H1 (cell line): ENCODE data around the gene DRAP1. TPM values are rescaled to one million over a fixed set of nuclear protein-coding genes. Genes with fewer than 3 reads are reported as not detected.

Source experiments
- CTCF ChIA-PET: fragments of 300-600 bp; sonication (Branson Sonifier 250); formaldehyde crosslinking; loops from one replicate; lab custom pipeline; 2021; ENCODE audit not compliant: partially characterized antibody; lab: Charles Lee
- POLR2A ChIA-PET: fragments of 300-600 bp; sonication (Branson Sonifier 250); formaldehyde crosslinking; loops from one replicate; lab custom pipeline; 2021; ENCODE audit warnings: inconsistent platforms; ENCODE audit not compliant: partially characterized antibody; lab: Charles Lee
- DNase-seq, 2 experiments: peaks; one replicate each; pipeline versions ENCODE4 v3.0.0 to v3.0.0-alpha.2; 2010 to 2022; ENCODE audit warnings: low spot score in 2 of 2, low read depth in 1 of 2, mixed read lengths in 1 of 2
- FAIRE-seq: peaks from 2 replicates; lab custom pipeline; 2011; peaks lifted over from hg19 to GRCh38; lab: Jason Lieb, UNC
- H2AFZ ChIP-seq: 2 replicates; pipeline ENCODE4 v1.8.1; 2012; ENCODE audit warnings: low read length, inconsistent platforms
- H2AK5ac ChIP-seq: 2 replicates; pipeline ENCODE4 v1.6.1; 2013; ENCODE audit warnings: low read depth, low read length
- H2BK120ac ChIP-seq: replicated peaks from 2 replicates; pipeline ENCODE3; 2013; ENCODE audit warnings: low read depth, low read length, inconsistent platforms
- H2BK12ac ChIP-seq: 2 replicates; pipeline ENCODE4 v1.6.1; 2013; ENCODE audit warnings: low read depth, low read length
- H2BK15ac ChIP-seq: 2 replicates; pipeline ENCODE4 v1.6.1; 2013; ENCODE audit warnings: low read length
- H2BK20ac ChIP-seq: 2 replicates; pipeline ENCODE4 v1.6.1; 2013; ENCODE audit warnings: low read length
- H2BK5ac ChIP-seq: 2 replicates; pipeline ENCODE4 v1.6.1; 2013; ENCODE audit warnings: low read depth, low read length
- H3K14ac ChIP-seq: 2 replicates; pipeline ENCODE4 v1.6.1; 2013; ENCODE audit warnings: inconsistent platforms; ENCODE audit not compliant: insufficient read length
- H3K18ac ChIP-seq: 2 replicates; pipeline ENCODE4 v1.6.1; 2013; ENCODE audit warnings: low read length; ENCODE audit errors: extremely low read depth
- H3K23ac ChIP-seq: 2 replicates; pipeline ENCODE4 v1.6.1; 2013; ENCODE audit warnings: inconsistent platforms; ENCODE audit not compliant: insufficient read length
- H3K23me2 ChIP-seq: 2 replicates; pipeline ENCODE4 v1.6.1; 2013; ENCODE audit warnings: low read depth, low read length
- H3K27ac ChIP-seq: 2 replicates; pipeline ENCODE4 v1.6.1; 2011; ENCODE audit warnings: low read depth, low read length, inconsistent platforms
- H3K27me3 ChIP-seq, 4 experiments: replicated peaks in 1 of 4; 1 replicate in 1 of 4; 2 replicates in 3 of 4; pipeline versions ENCODE4 v1.6.1 to v1.8.1; 2011 to 2013; ENCODE audit warnings: low read length in 3 of 4, mild to moderate bottlenecking in 3 of 4, inconsistent platforms in 2 of 4, mixed read lengths in 2 of 4, moderate library complexity in 1 of 4; ENCODE audit not compliant: control insufficient read depth in 3 of 4, insufficient read depth in 3 of 4; ENCODE audit errors: extremely low read depth in 1 of 4
- H3K36me3 ChIP-seq, 4 experiments: 2 replicates each; pipeline versions ENCODE4 v1.6.1 to v1.8.1; 2011 to 2013; ENCODE audit warnings: mild to moderate bottlenecking in 4 of 4, low read length in 3 of 4, moderate library complexity in 2 of 4, control low read depth in 1 of 4, inconsistent platforms in 1 of 4; ENCODE audit not compliant: insufficient read depth in 4 of 4, control insufficient read depth in 2 of 4
- H3K4ac ChIP-seq: replicated peaks from 2 replicates; pipeline ENCODE3; 2013; ENCODE audit warnings: low read length, low read depth, mixed read lengths, inconsistent platforms; ENCODE audit not compliant: insufficient read length
- H3K4me1 ChIP-seq, 4 experiments: replicated peaks in 1 of 4; 1 replicate in 1 of 4; 2 replicates in 3 of 4; pipeline versions ENCODE4 v1.6.1 to v1.8.1; 2011 to 2013; ENCODE audit warnings: low read length in 3 of 4, inconsistent platforms in 2 of 4, mixed read lengths in 1 of 4; ENCODE audit not compliant: insufficient read depth in 4 of 4, control insufficient read depth in 3 of 4
- H3K4me2 ChIP-seq, 2 experiments: 2 replicates each; pipeline versions ENCODE4 v1.6.1 to v1.8.1; 2011 to 2013; ENCODE audit warnings: low read depth in 2 of 2, low read length in 2 of 2, control low read depth in 1 of 2, inconsistent platforms in 1 of 2, mild to moderate bottlenecking in 1 of 2; ENCODE audit not compliant: insufficient read depth in 1 of 2
- H3K4me3 ChIP-seq, 4 experiments: fragments of 200-600, 300-600 bp in 1 of 4; sonication (generic), shearing (Covaris generic), sonication (Bioruptor Twin) in 1 of 4; 2 replicates each; pipeline versions ENCODE4 v1.5.1 to v1.8.1; 2011 to 2016; ENCODE audit warnings: low read length in 4 of 4, low read depth in 3 of 4, control low read depth in 2 of 4, inconsistent platforms in 2 of 4, mild to moderate bottlenecking in 2 of 4, mixed read lengths in 1 of 4, moderate library complexity in 1 of 4; ENCODE audit not compliant: insufficient read depth in 2 of 4; ENCODE audit errors: extremely low read depth in 1 of 4
- H3K56ac ChIP-seq: replicated peaks from 2 replicates; pipeline ENCODE3; 2013; ENCODE audit warnings: low read depth, mild to moderate bottlenecking, mixed read lengths, low read length, inconsistent platforms; ENCODE audit not compliant: insufficient read length
- H3K79me1 ChIP-seq: 2 replicates; pipeline ENCODE4 v1.6.1; 2013; ENCODE audit warnings: low read depth, low read length, control low read depth
- H3K79me2 ChIP-seq, 2 experiments: 2 replicates each; pipeline versions ENCODE4 v1.6.1 to v1.8.1; 2012 to 2013; ENCODE audit warnings: low read length in 2 of 2, mild to moderate bottlenecking in 2 of 2, inconsistent platforms in 1 of 2; ENCODE audit not compliant: insufficient read depth in 2 of 2, control insufficient read depth in 1 of 2
- H3K9ac ChIP-seq, 4 experiments: replicated peaks in 1 of 4; 1 replicate in 1 of 4; 2 replicates in 3 of 4; pipeline versions ENCODE4 v1.6.1 to v1.8.1; 2011 to 2013; ENCODE audit warnings: low read depth in 3 of 4, low read length in 3 of 4, control low read depth in 2 of 4, mild to moderate bottlenecking in 2 of 4, moderate library complexity in 2 of 4, inconsistent platforms in 1 of 4; ENCODE audit errors: extremely low read depth in 1 of 4
- H3K9me3 ChIP-seq, 2 experiments: 2 replicates each; pipeline versions ENCODE4 v1.6.1 to v1.8.1; 2012 to 2013; ENCODE audit warnings: mild to moderate bottlenecking in 2 of 2, moderate library complexity in 2 of 2, control low read depth in 1 of 2, inconsistent platforms in 1 of 2, low read depth in 1 of 2, low read length in 1 of 2, mixed read lengths in 1 of 2; ENCODE audit not compliant: insufficient read depth in 2 of 2
- H4K20me1 ChIP-seq, 2 experiments: replicated peaks in 1 of 2; 2 replicates each; pipeline versions ENCODE3 to v1.8.1; 2011 to 2013; ENCODE audit warnings: inconsistent platforms in 2 of 2, low read length in 2 of 2, mild to moderate bottlenecking in 1 of 2; ENCODE audit not compliant: insufficient read depth in 2 of 2, control insufficient read depth in 1 of 2
- H4K5ac ChIP-seq: 2 replicates; pipeline ENCODE4 v1.6.1; 2013; ENCODE audit warnings: low read length, low read depth, mixed read lengths, inconsistent platforms; ENCODE audit not compliant: insufficient read length
- H4K8ac ChIP-seq: 2 replicates; pipeline ENCODE4 v1.8.0; 2013; ENCODE audit warnings: mild to moderate bottlenecking, moderate library complexity, low read length, inconsistent platforms; ENCODE audit not compliant: insufficient read depth; ENCODE audit errors: extremely low read depth
- H4K91ac ChIP-seq: replicated peaks from 2 replicates; pipeline ENCODE3; 2013; ENCODE audit warnings: low read length, mixed read lengths, inconsistent platforms; ENCODE audit not compliant: insufficient read length
- CTCF ChIP-seq, 3 experiments: IDR thresholded peaks; 1 replicate in 2 of 3; 2 replicates in 1 of 3; pipeline versions ENCODE4 v1.5.1 to v1.6.1; 2011; ENCODE audit warnings: low read length in 3 of 3, mild to moderate bottlenecking in 3 of 3, inconsistent platforms in 2 of 3, low read depth in 1 of 3, moderate library complexity in 1 of 3; ENCODE audit not compliant: insufficient read depth in 1 of 3; ENCODE audit errors: control extremely low read depth in 1 of 3
- E2F6 ChIP-seq: IDR thresholded peaks from 2 replicates; pipeline ENCODE4 v1.6.1; 2012; ENCODE audit warnings: inconsistent platforms
- HDAC2 ChIP-seq, 2 experiments: fragments of 300-600 bp in 1 of 2; sonication (generic) in 1 of 2; IDR thresholded peaks; 2 replicates each; pipeline ENCODE4 v1.6.1; 2011 to 2012; ENCODE audit warnings: low read depth in 2 of 2, low read length in 2 of 2, mild to moderate bottlenecking in 2 of 2, moderate library complexity in 2 of 2, borderline replicate concordance in 1 of 2, inconsistent platforms in 1 of 2
- RAD21 ChIP-seq, 2 experiments: IDR thresholded peaks in 1 of 2; conservative IDR thresholded peaks in 1 of 2; 2 replicates each; pipeline ENCODE4 v1.6.1; 2011; ENCODE audit warnings: low read depth in 2 of 2, low read length in 2 of 2, improper control_type of control experiment in 1 of 2, inconsistent platforms in 1 of 2, mild to moderate bottlenecking in 1 of 2, moderate library complexity in 1 of 2
- SUZ12 ChIP-seq: fragments of 200-600 bp; sonication (generic); IDR thresholded peaks from 2 replicates; pipeline ENCODE4 v1.6.1; 2012; ENCODE audit warnings: mild to moderate bottlenecking, inconsistent platforms, low read length, moderate library complexity, mixed read lengths
- TCF12 ChIP-seq: IDR thresholded peaks from 2 replicates; pipeline ENCODE4 v1.6.1; 2011; ENCODE audit warnings: low read depth, mild to moderate bottlenecking, low read length
- WGBS, 2 experiments: shearing (Covaris generic) in 1 of 2; methylation state at CpG; one replicate each; pipeline versions ENCODE4 v1.1.6 to v1.1.7; 2013 to 2015; ENCODE audit warnings: low lambda C conversion rate in 2 of 2, mixed read lengths in 2 of 2, inconsistent platforms in 1 of 2, low coverage in 1 of 2, missing lambda C conversion rate in 1 of 2; ENCODE audit not compliant: insufficient replicate concordance in 2 of 2, insufficient coverage in 1 of 2, insufficient read length in 1 of 2; ENCODE audit errors: extremely low coverage in 1 of 2, missing lambda C conversion rate in 1 of 2; 5-methylcytosine and 5-hydroxymethylcytosine counted together
- polyA plus RNA-seq, 7 experiments: library from polyadenylated mRNA; depleted of rRNA in 3 of 7; stranded (reverse) in 5 of 7; unstranded in 2 of 7; fragments of >200 nt in 5 of 7; fragments of 200-250 nt in 2 of 7; gene quantifications; 1 replicate in 5 of 7; 2 replicates in 1 of 7; 4 replicates in 1 of 7; pipeline versions ENCODE4 v1.2.1 to v1.2.3, GENCODE V29; 2011 to 2013; ENCODE audit warnings: missing spikeins in 2 of 7, mixed read lengths in 2 of 7
- total RNA-seq: library from RNA; stranded (reverse); fragmentation: NEBNext Ultra II Directional; extraction: Animal tissue kit (Norgen Biotek cat#: 25700); gene quantifications from 2 replicates; pipeline ENCODE4 v1.2.1, GENCODE V29; 2021

The DRAP1 gene
- total and polyA plus RNA-seq, 2 of the 8 experiments (the other 6 are each of a cell fraction or from before 2014, with no cell fraction given) = 62.5 to 98.7 TPM

DNA sequence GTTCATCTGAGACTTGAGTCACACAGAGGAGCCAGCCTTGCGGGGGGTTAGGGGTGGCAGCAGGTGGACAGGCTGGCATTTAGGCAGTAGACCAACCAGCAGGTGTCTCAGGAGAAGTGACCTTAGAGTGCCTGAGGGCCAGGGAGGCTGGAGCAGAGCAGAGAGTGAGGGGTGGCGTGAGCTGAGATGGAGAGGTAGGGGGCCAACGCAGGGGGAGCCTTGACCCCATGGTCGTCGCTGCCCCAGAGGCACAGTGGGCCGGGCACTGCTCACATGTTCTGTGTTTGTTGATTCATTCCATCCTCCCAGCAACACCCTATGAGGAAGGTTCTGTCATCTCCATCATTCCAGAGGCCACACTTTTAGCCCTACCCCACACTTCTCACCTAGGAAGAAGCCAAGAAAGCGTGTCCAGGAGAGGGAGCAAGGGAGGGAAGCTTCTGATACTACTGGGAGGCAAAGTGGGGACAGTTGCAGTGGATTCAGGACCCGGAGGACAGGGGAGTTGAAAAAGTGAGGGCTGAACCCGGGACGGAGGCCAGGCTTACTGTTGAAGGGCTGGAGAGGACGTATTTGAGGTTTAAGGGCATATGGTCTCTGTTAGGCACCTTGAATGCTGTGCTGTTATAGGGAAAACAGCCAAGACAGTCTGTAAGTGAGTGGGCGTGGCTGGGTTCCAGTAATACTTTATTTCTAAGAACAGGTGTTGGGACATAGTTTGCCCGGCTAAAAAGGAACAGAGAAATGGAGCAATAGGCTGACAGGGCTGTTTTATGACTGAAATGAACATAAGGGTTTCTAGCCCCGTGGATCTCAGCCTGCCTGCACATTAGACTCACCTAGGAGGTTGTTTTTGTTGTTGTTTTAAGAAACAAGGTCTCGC is 49.6 kb downstream of the DRAP1 start:
- 91% methylated on average over 14 of the region's 15 CpGs; no CpG with 5 or more reads in 1 of the 2 experiments for WGBS, 2 experiments
- Histone ChIP-seq H3K36me3 (peaks cover 15 to 47% (median 37%) of the 10 kb centered on the region in 4 experiments), H3K18ac (no peak overlapping the region), H3K4me1 (no peaks in the 10 kb centered on the region), H2BK120ac (no peak overlapping the region), H2BK12ac (no peak overlapping the region), H3K27me3 (no peaks in the 10 kb centered on the region), H2BK5ac (no peak overlapping the region), H3K23me2 (peaks cover 1% of the 10 kb centered on the region; the same call in 1 of the 2 replicates), H4K8ac (no peak overlapping the region), H3K79me1 (no peaks in the 10 kb centered on the region; the same call in 1 of the 2 replicates), H3K9ac (no peak overlapping the region), H2BK15ac (no peak overlapping the region), H2BK20ac (no peak overlapping the region), H3K27ac (no peak overlapping the region), H3K4me3 (no peak overlapping the region), H3K9me3 (no peaks in the 10 kb centered on the region), H3K14ac (no peak overlapping the region), H3K79me2 (peaks cover 0 to 5% of the 10 kb centered on the region in 2 experiments; a peak in 1 of 4 replicates), H3K4ac (no peak overlapping the region), H4K91ac (no peak overlapping the region), H2AFZ (no peak overlapping the region), H4K5ac (no peak overlapping the region), H4K20me1 (peaks cover 0 to 11% of the 10 kb centered on the region in 2 experiments), H3K4me2 (no peak overlapping the region), H3K56ac (no peak overlapping the region), H3K23ac (no peak overlapping the region), H2AK5ac (no peak overlapping the region)
- no peak for DNase-seq
- POLR2A ChIA-PET = interaction anchor here (0.8 to 2.0 kb wide), 8 partner anchors 9 to 34 kb away, joined by 3 to 7 read pairs (median 3); partner anchors contain the start of gene BANF1
- no peak for FAIRE-seq
- CTCF ChIA-PET = interaction anchor here (0.6 to 2.1 kb wide), 6 partner anchors 15 to 125 kb away, joined by 3 to 6 read pairs (median 3); partner anchors contain the start of gene FIBP
- TF ChIP-seq TCF12 (no peak), RAD21 (IDR thresholded peaks at IDR 0.05 in 1 of 2, conservative IDR thresholded peaks at IDR 0.05 in 1 of 2; ENCODE audit: low read depth in 2 of 2, low read length in 2 of 2) (no peak), SUZ12 (no peak), HDAC2 (IDR thresholded peaks at IDR 0.05; ENCODE audit: borderline replicate concordance in 1 of 2, low read depth in 2 of 2, low read length in 2 of 2) (no peak), CTCF (IDR thresholded peaks at IDR 0.05; ENCODE audit: control extremely low read depth in 1 of 3, insufficient read depth in 1 of 3, low read depth in 1 of 3, low read length in 3 of 3) (no peak), E2F6 (no peak)
